Liver (tissue), 3 donors: ENCODE measurements around the gene CR1.

Experiments
- EGR1 ChIP-seq, 2 donors: IDR thresholded peaks; 2 replicates each; pipeline ENCODE4 v1.6.1; 2016 to 2018; ENCODE audit warnings: antibody characterized with exemption in 2 of 2, low read depth in 2 of 2
- FOXA1 ChIP-seq: IDR thresholded peaks from 2 replicates; pipeline ENCODE4 v1.6.1; 2016; ENCODE audit warnings: antibody characterized with exemption
- GABPA ChIP-seq, 2 donors: IDR thresholded peaks in 1 of 2; conservative IDR thresholded peaks in 1 of 2; 2 replicates each; pipeline ENCODE4 v1.6.1; 2016; ENCODE audit warnings: antibody characterized with exemption in 2 of 2, mild to moderate bottlenecking in 1 of 2, moderate library complexity in 1 of 2
- HNF4A ChIP-seq, 2 donors: conservative IDR thresholded peaks; 2 replicates each; pipeline ENCODE4 v1.6.1; 2016; ENCODE audit warnings: antibody characterized with exemption in 2 of 2, mild to moderate bottlenecking in 2 of 2
- JUND ChIP-seq, 2 donors: IDR thresholded peaks; 2 replicates each; pipeline ENCODE4 v1.6.1; 2016; ENCODE audit warnings: antibody characterized with exemption in 2 of 2
- RAD21 ChIP-seq, 2 donors: IDR thresholded peaks; 2 replicates each; pipeline ENCODE4 v1.6.1; 2016; ENCODE audit warnings: antibody characterized with exemption in 2 of 2, mild to moderate bottlenecking in 2 of 2
- RXRA ChIP-seq, 2 donors: IDR thresholded peaks; 2 replicates each; pipeline ENCODE4 v1.6.1; 2017 to 2018; ENCODE audit warnings: antibody characterized with exemption in 2 of 2, mild to moderate bottlenecking in 1 of 2
- SP1 ChIP-seq: IDR thresholded peaks from 2 replicates; pipeline ENCODE4 v1.6.1; 2018; ENCODE audit warnings: antibody characterized with exemption, mild to moderate bottlenecking
- YY1 ChIP-seq: IDR thresholded peaks from 2 replicates; pipeline ENCODE4 v1.6.1; 2016; ENCODE audit warnings: antibody characterized with exemption, mild to moderate bottlenecking
- TF ChIP-seq, protein P1 (sequence below): fragments of 150-350 bp; IDR thresholded peaks from 2 replicates; pipeline ENCODE4 v1.5.1; 2017; ENCODE audit warnings: improper control_type of control experiment, low read depth, low read length; ENCODE audit not compliant: missing input control
- TF ChIP-seq, protein P2 (sequence below): IDR thresholded peaks from 2 replicates; pipeline ENCODE4 v1.6.1; 2016; ENCODE audit warnings: antibody characterized with exemption, mild to moderate bottlenecking
- TF ChIP-seq, protein P3 (sequence below): IDR thresholded peaks from 2 replicates; pipeline ENCODE4 v1.6.1; 2016; ENCODE audit warnings: antibody characterized with exemption
- TF ChIP-seq, protein P4 (sequence below): IDR thresholded peaks from 2 replicates; pipeline ENCODE4 v1.6.1; 2016; ENCODE audit warnings: antibody characterized with exemption
- TF ChIP-seq, protein P5 (sequence below): IDR thresholded peaks from 2 replicates; pipeline ENCODE4 v1.6.1; 2016; ENCODE audit warnings: antibody characterized with exemption
- donor health status: healthy.
- donor health status: healthy.

DNA sequence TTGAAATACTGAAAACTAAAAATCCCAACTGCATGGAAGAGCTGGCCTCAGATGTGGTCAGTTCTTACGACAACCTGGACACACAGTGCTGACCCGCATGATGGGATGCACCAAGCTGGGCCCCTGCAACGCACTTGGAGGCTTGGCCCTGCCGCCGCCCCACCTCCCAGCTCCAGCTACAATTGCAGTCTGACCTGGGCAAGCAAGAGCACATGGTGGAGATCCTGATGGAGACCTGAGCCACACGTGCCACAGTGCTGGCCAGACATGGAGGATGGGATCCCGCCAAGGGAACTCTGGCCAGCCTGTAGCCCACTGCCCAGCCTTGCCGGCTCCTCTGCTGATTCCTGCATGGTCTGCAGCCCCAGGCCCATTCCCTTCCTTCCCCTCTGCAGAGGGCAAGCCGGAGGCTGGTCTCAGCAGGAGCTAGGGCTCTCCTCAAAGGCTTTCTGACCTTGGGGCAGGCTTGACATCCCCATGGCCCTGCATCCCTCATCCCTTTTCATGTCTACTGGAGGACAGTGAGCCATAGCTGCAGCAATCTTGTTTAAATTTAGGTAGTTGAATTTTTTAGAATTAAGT, 163.0 kb downstream of the CR1 start:
- no peak for TF ChIP-seq RAD21 (IDR thresholded peaks at IDR 0.05)
- TF ChIP-seq, protein P1, sequence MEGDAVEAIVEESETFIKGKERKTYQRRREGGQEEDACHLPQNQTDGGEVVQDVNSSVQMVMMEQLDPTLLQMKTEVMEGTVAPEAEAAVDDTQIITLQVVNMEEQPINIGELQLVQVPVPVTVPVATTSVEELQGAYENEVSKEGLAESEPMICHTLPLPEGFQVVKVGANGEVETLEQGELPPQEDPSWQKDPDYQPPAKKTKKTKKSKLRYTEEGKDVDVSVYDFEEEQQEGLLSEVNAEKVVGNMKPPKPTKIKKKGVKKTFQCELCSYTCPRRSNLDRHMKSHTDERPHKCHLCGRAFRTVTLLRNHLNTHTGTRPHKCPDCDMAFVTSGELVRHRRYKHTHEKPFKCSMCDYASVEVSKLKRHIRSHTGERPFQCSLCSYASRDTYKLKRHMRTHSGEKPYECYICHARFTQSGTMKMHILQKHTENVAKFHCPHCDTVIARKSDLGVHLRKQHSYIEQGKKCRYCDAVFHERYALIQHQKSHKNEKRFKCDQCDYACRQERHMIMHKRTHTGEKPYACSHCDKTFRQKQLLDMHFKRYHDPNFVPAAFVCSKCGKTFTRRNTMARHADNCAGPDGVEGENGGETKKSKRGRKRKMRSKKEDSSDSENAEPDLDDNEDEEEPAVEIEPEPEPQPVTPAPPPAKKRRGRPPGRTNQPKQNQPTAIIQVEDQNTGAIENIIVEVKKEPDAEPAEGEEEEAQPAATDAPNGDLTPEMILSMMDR = no peak
- TF ChIP-seq, protein P2, sequence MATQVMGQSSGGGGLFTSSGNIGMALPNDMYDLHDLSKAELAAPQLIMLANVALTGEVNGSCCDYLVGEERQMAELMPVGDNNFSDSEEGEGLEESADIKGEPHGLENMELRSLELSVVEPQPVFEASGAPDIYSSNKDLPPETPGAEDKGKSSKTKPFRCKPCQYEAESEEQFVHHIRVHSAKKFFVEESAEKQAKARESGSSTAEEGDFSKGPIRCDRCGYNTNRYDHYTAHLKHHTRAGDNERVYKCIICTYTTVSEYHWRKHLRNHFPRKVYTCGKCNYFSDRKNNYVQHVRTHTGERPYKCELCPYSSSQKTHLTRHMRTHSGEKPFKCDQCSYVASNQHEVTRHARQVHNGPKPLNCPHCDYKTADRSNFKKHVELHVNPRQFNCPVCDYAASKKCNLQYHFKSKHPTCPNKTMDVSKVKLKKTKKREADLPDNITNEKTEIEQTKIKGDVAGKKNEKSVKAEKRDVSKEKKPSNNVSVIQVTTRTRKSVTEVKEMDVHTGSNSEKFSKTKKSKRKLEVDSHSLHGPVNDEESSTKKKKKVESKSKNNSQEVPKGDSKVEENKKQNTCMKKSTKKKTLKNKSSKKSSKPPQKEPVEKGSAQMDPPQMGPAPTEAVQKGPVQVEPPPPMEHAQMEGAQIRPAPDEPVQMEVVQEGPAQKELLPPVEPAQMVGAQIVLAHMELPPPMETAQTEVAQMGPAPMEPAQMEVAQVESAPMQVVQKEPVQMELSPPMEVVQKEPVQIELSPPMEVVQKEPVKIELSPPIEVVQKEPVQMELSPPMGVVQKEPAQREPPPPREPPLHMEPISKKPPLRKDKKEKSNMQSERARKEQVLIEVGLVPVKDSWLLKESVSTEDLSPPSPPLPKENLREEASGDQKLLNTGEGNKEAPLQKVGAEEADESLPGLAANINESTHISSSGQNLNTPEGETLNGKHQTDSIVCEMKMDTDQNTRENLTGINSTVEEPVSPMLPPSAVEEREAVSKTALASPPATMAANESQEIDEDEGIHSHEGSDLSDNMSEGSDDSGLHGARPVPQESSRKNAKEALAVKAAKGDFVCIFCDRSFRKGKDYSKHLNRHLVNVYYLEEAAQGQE = no peak
- TF ChIP-seq YY1 = no peak
- no peak for TF ChIP-seq JUND (IDR thresholded peaks at IDR 0.05)
- no peak for TF ChIP-seq GABPA (IDR thresholded peaks at IDR 0.05 in 1 of 2, conservative IDR thresholded peaks at IDR 0.05 in 1 of 2)
- TF ChIP-seq SP1 = no peak
- no peak for TF ChIP-seq FOXA1
- TF ChIP-seq, protein P3, sequence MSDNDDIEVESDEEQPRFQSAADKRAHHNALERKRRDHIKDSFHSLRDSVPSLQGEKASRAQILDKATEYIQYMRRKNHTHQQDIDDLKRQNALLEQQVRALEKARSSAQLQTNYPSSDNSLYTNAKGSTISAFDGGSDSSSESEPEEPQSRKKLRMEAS = no peak
- TF ChIP-seq, protein P4, sequence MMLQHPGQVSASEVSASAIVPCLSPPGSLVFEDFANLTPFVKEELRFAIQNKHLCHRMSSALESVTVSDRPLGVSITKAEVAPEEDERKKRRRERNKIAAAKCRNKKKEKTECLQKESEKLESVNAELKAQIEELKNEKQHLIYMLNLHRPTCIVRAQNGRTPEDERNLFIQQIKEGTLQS = no peak
- no peak for TF ChIP-seq EGR1 (IDR thresholded peaks at IDR 0.05; ENCODE audit: low read depth in 2 of 2)
- TF ChIP-seq, protein P5, sequence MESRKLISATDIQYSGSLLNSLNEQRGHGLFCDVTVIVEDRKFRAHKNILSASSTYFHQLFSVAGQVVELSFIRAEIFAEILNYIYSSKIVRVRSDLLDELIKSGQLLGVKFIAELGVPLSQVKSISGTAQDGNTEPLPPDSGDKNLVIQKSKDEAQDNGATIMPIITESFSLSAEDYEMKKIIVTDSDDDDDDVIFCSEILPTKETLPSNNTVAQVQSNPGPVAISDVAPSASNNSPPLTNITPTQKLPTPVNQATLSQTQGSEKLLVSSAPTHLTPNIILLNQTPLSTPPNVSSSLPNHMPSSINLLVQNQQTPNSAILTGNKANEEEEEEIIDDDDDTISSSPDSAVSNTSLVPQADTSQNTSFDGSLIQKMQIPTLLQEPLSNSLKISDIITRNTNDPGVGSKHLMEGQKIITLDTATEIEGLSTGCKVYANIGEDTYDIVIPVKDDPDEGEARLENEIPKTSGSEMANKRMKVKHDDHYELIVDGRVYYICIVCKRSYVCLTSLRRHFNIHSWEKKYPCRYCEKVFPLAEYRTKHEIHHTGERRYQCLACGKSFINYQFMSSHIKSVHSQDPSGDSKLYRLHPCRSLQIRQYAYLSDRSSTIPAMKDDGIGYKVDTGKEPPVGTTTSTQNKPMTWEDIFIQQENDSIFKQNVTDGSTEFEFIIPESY = no peak
- no peak for TF ChIP-seq HNF4A (conservative IDR thresholded peaks at IDR 0.05)
- no peak for TF ChIP-seq RXRA (IDR thresholded peaks at IDR 0.05)
